Activated T-helper 1 cell treated with anti-CD3 and anti-CD28 coated beads, Interleukin-2, amount 50 U/mL, for 16 hours (primary cell): Measurements from ENCODE around the gene DSP.

Experiments
- DNase-seq, 2 donors: peaks; one replicate each; pipeline ENCODE4 v3.0.0-alpha.2; 2020; ENCODE audit warnings: low read depth in 1 of 2, low spot score in 1 of 2

Gene DSP

GRCh38 chr6:7537565-7538174 is 3.8 kb upstream of the DSP start:
- no peak for DNase-seq

DNA sequence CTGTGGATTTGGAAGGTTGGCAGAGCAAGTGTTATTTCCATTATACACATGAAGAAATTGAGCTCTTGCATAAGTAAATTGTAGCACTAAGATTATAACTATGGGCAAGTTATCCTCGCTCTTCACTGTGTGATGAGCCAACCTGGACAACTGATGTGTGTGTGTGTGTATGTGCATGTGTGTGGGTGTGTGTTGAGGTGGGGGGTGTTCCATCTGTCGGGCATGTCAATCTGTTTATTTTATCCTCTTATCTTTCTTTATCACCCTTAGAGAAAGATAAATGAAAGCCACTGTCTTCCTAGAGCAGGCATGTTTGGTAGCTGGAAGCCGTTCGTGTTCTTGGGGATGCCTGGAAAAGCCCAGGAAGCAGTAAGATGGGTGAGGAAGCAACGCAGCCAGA is 3.0 kb upstream of the DSP start:
- no peak for DNase-seq

- DNase-seq = no peak
These were observed 876 bp upstream of the DSP start for GRCh38 chr6:7540595-7540994.

DNA sequence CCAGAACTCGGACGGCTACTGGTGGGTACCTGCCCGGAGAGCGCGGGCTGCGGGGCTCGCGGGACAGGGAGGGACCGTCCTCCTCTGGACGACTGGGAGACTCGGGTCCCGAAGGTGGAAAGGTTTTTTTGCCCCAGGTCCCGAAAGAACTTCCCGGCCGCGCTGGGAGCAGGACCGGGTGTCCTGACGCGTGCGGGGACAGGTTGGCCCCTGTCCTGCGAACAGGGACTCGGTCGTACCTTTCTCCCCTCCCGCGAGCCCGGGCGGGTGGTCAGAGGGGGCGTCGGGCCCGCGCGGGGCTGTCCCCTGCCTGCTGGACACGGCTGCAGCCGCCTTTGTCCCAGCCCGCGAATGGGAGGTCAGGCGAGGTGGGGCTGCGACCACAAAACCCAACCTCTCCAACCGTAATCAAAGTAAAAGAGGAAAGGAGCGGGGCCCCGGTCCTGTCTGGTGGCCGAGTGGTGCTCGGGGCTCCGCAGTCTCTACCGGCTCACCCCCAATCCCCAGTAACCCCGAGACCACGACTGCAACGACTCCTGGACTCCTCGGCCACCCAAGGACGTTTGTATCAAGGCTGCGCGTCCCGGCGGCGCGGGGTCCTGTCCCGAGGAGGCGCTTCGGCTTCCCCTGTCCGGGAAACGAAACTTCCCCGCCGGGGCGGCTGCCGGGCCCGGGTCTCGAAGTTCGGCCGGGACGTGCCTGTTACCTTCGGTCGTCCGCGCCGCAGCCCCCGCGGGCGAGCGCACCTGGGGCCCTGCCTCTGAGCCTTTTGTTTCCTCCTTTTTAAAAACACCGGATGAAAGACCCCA is 798 bp downstream of the DSP start:
- DNase-seq = no peak

DNA sequence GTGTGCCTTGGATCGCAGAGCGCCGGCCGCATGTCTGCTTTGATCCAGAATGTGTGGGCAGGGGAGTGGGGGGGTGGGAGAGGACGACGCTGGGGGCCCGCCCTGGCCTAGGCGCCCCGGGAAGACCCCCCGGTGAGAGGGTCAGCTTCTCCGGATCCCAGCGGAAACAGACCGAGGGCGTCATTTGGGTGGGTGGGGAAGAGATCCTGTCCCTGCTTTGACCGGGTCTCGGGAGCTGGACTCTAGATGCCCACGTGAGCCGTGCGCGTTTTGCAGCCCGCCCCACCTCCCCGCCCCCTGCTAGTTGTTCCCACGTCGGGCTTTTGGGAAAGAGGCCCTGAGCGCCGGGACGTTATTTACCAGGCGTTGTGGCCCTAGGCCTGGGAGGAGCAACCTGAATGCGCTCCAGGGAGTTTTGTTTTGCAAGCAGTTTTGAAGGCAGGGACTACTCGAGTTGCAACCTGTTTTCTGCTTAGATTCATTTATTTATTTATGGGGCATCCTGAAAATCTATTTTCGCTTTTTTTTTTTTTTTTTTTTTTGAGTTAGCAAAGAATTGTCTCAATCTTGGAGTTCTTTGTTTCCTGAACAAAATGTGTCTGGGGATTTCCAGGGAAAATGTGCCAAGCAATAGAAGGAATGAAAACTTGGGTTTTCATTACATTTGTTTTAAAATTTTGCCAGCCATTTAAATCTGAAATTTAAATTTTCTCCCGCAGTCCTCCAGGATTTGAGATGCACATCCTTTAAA is 1.6 kb downstream of the DSP start:
- DNase-seq = no peak

DNA sequence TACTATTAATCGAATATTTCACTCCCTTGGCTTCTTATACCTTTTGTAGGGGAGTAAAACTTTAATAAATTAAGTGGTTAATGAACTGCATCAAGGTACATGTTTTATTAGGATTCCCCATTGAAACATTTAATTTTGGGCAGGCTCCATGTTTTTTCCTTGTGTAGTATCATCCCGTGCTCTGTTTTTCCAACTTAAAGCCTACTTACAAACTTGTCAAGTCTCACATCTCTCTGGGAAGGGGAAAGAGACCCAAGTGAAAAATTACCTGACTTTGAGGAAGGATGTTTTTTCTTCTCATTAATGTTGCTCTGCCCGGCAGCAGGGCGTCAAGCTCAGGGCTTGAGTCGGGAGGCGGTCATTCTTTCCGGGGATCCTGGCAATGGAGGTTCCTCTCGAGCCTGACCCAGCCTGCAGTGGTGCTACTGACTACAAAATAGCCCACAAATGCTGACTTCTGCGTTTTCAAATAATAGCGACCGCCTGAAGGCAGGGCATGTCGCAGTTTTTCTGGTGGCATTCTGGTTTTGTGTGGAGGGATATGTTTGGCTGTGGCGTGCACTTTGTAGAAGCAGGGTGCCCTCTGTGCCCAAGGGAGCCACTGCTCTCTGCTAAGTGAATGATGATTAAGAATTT is 2.4 kb downstream of the DSP start:
- no peak for DNase-seq

DNA sequence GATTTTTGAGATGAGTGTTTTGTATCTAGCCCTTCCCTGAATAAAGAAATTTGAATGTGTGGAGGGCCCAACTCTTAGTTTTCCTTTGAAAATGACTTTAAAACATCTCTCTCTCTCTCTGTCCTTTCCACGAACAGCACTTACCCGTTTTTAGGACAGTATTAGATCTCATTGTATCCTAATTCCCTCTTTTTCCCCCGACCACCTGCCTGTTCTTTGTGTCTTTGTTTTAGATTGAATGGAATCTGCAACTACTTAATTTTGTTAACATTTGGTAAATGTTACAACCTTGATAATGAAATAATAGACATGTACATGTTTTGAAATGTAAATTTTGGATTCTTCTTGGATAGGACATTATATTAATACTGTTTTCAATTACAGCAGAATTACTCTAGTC is 3.1 kb downstream of the DSP start:
- DNase-seq = no peak

GRCh38 chr6:7545316-7546019 is 4.0 kb downstream of the DSP start:
- DNase-seq = no peak

DNA sequence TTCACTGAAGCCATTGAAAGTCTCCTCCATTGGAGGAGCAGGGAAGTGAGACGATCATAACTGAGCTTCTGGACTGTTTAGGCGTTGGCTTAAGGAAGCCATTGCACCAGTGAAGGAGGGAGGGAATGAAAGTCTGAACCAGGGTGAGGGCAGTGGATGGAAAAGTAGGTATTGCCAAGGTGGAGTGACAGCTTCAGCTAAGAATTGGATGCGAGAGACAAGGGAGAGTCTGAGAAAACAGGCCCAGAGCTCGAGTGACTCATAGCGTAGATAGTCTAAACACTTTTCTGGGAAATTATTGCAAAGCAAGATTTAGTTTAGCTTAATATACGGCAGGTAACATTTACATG is 4.5 kb downstream of the DSP start:
- no peak for DNase-seq

GRCh38 chr6:7546383-7546782 is 4.9 kb downstream of the DSP start:
- DNase-seq = no peak

- no peak for DNase-seq
These were observed 5.4 kb downstream of the DSP start for GRCh38 chr6:7546896-7547295.

DNA sequence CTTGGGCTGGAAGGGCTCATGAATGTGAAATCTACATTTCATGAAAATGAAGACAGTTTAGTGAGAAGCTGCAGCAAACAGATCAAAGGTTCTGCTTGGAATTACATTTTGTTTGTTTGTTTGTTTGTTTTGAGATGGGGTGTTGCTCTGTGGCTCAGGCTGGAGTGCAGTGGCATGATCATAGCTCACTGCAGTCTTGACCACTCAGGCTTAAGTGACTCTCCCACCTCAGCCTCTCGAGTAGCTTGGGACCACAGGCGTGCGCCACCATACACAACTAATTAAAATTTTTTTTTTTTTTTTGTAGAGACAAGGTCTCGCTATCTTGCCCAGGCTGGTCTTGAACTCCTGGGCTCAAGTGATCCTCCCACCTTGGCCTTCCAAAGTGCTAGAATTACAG is 5.8 kb downstream of the DSP start:
- DNase-seq = no peak

DNA sequence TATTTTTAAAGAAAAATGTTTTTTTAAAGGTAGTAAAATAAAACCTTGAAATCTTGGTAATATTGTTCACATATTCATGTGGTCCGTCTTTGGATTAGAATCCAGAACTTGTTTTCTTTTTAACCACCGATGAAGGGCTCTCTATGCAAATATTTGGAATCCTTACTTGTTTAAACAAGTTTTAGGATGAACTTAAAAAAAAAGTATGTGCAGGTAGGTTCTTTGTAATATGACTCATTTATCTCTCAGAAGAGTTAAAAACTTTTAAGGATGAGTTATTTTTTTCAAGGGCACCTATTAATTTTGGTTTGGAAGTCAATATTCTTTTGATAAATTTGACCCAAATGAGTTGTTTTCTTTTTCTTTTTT is 8.9 kb downstream of the DSP start:
- no peak for DNase-seq

GRCh38 chr6:7554533-7555275 is 13.2 kb downstream of the DSP start:
- no peak for DNase-seq

DNA sequence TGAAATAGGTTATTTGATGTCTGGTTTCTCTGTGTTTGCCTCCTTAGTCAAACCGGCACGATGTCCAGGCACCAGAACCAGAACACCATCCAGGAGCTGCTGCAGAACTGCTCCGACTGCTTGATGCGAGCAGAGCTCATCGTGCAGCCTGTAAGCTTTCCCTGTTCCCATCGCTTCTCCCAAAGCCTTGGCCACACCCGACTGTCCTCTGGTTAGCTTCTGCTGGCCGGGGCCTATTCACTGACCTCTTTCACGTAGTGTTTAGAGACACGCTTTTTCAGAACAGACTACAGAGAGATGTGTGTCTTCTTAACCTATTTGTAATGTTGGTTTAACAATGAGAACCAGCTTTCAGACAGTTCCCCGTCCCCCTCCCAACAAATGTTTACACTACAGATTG is 14.2 kb downstream of the DSP start:
- DNase-seq = no peak

GRCh38 chr6:7556394-7557106 is 15.1 kb downstream of the DSP start:
- DNase-seq = no peak

- no peak for DNase-seq
These were observed 16.2 kb downstream of the DSP start for GRCh38 chr6:7557652-7558051.

- no peak for DNase-seq
These were observed 17.3 kb downstream of the DSP start for GRCh38 chr6:7558781-7559180.

GRCh38 chr6:7559196-7559595 is 17.7 kb downstream of the DSP start:
- DNase-seq = no peak
